B cell (primary cell): ENCODE data around the gene NUP210. TPM values are rescaled to one million over a fixed set of nuclear protein-coding genes. Genes with fewer than 3 reads are reported as not detected.
A peak's percentile ranks its signal among the peaks of the same experiment; 100 is the strongest.

Experiments
- ATAC-seq: fragments of 200-7000 bp; cut with Tn5 transposase; one replicate; pipeline ENCODE4 v1.10.0; 2021; ENCODE audit warnings: low read depth, mild to moderate bottlenecking, moderate number of reproducible peaks, moderate library complexity
- CTCF ChIA-PET: fragments of 350-600 bp; sonication (Branson Sonifier 250); formaldehyde crosslinking; loops from one replicate; lab custom pipeline; 2021; ENCODE audit warnings: antibody characterized with exemption, inconsistent platforms; lab: Charles Lee
- POLR2A ChIA-PET: fragments of 350-600 bp; sonication (Branson Sonifier 250); formaldehyde crosslinking; loops from one replicate; lab custom pipeline; 2021; ENCODE audit warnings: antibody characterized with exemption; lab: Charles Lee
- DNase-seq: peaks from one replicate; pipeline ENCODE4 v3.0.0; 2013
- H2AFZ ChIP-seq: 2 replicates; pipeline ENCODE4 v1.6.1; 2012; ENCODE audit warnings: mild to moderate bottlenecking, low read depth, low read length; ENCODE audit not compliant: insufficient read depth, poor library complexity, severe bottlenecking
- H3K27ac ChIP-seq, 2 donors: 1 replicate in 1 of 2; 2 replicates in 1 of 2; pipeline ENCODE4 v1.5.1; 2012 to 2013; ENCODE audit warnings: low read length in 2 of 2, mild to moderate bottlenecking in 2 of 2, moderate library complexity in 1 of 2
- H3K27me3 ChIP-seq, 4 experiments: fragments of 200-600 bp in 1 of 4; sonication (generic) in 1 of 4; replicated peaks in 1 of 4; 1 replicate in 2 of 4; 2 replicates in 2 of 4; pipeline versions ENCODE4 v1.6.1 to v1.7.0; 2013 to 2016; ENCODE audit warnings: low read length in 3 of 4, mild to moderate bottlenecking in 2 of 4, mixed read lengths in 1 of 4, moderate library complexity in 1 of 4; ENCODE audit not compliant: insufficient read depth in 4 of 4, control insufficient read depth in 3 of 4; ENCODE audit errors: control extremely low read depth in 1 of 4
- H3K36me3 ChIP-seq, 2 experiments: replicated peaks in 1 of 2; 1 replicate in 1 of 2; 2 replicates in 1 of 2; pipeline versions ENCODE4 v1.6.1 to v1.7.1; 2013; ENCODE audit warnings: low read length in 1 of 2; ENCODE audit not compliant: insufficient read depth in 2 of 2, control insufficient read depth in 1 of 2; ENCODE audit errors: control extremely low read depth in 1 of 2, extremely low read depth in 1 of 2
- H3K4me1 ChIP-seq, 2 donors: fragments of 200-600 bp in 1 of 2; sonication (generic) in 1 of 2; 1 replicate in 1 of 2; 2 replicates in 1 of 2; pipeline versions ENCODE4 v1.5.1 to v1.6.1; 2013 to 2017; ENCODE audit warnings: low read length in 2 of 2; ENCODE audit not compliant: control insufficient read depth in 2 of 2, insufficient read depth in 2 of 2
- H3K4me2 ChIP-seq: replicated peaks from 2 replicates; pipeline ENCODE3; 2012; ENCODE audit warnings: mild to moderate bottlenecking, low read depth, low read length; ENCODE audit not compliant: poor library complexity, severe bottlenecking
- H3K4me3 ChIP-seq, 5 experiments: fragments of 200-600 bp in 1 of 5; sonication (generic) in 1 of 5; 1 replicate in 3 of 5; 2 replicates in 2 of 5; pipeline versions ENCODE4 v1.5.1 to v1.7.0; 2011 to 2016; ENCODE audit warnings: low read length in 4 of 5, mild to moderate bottlenecking in 4 of 5, low read depth in 2 of 5, control low read depth in 1 of 5, moderate library complexity in 1 of 5; ENCODE audit not compliant: insufficient read depth in 1 of 5; ENCODE audit errors: control extremely low read depth in 1 of 5, extremely low read depth in 1 of 5
- H3K79me2 ChIP-seq: fragments of 200-600 bp; sonication (generic); one replicate; pipeline ENCODE4 v1.6.0; 2016; ENCODE audit warnings: low read length; ENCODE audit not compliant: control insufficient read depth, insufficient read depth
- H3K9ac ChIP-seq: fragments of 200-600 bp; sonication (generic); 2 replicates; pipeline ENCODE4 v1.6.1; 2017; ENCODE audit warnings: mild to moderate bottlenecking, low read length, moderate library complexity
- H3K9me3 ChIP-seq, 3 donors: one replicate each; pipeline versions ENCODE4 v1.6.1 to v1.7.1; 2013; ENCODE audit warnings: low read length in 2 of 3; ENCODE audit not compliant: control insufficient read depth in 2 of 3, insufficient read depth in 1 of 3; ENCODE audit errors: control extremely low read depth in 1 of 3
- H4K20me1 ChIP-seq: 2 replicates; pipeline ENCODE4 v1.6.0; 2012; ENCODE audit warnings: mild to moderate bottlenecking, low read length; ENCODE audit not compliant: insufficient read depth, control insufficient read depth, poor library complexity, severe bottlenecking
- H3K27ac Mint-ChIP-seq: one replicate; pipeline ENCODE4 v1.8.0; 2021; ENCODE audit warnings: mixed read lengths
- H3K27me3 Mint-ChIP-seq: one replicate; pipeline ENCODE4 v1.8.0; 2021; ENCODE audit warnings: mixed read lengths
- H3K4me1 Mint-ChIP-seq: one replicate; pipeline ENCODE4 v1.8.0; 2021; ENCODE audit warnings: mixed read lengths
- H3K4me3 Mint-ChIP-seq: one replicate; pipeline ENCODE4 v1.8.0; 2021; ENCODE audit warnings: mixed read lengths
- H3K9me3 Mint-ChIP-seq: one replicate; pipeline ENCODE4 v1.8.0; 2022; ENCODE audit warnings: mixed read lengths; ENCODE audit not compliant: insufficient read depth
- EZH2 ChIP-seq: IDR thresholded peaks from 2 replicates; pipeline ENCODE4 v1.6.1; 2012; ENCODE audit warnings: borderline replicate concordance, low read depth, mild to moderate bottlenecking, moderate library complexity, low read length; ENCODE audit not compliant: insufficient read depth, poor library complexity, severe bottlenecking
- WGBS: methylation state at CpG from one replicate; pipeline ENCODE4 v1.1.5; 2013; ENCODE audit warnings: missing lambda C conversion rate; ENCODE audit not compliant: insufficient coverage; 5-methylcytosine and 5-hydroxymethylcytosine counted together
- intact Hi-C: fragments of 100-400 bp; cut with micrococcal nuclease; formaldehyde crosslinking; loops from one replicate; pipeline ENCODE4 v1.10.0; 2022
- polyA plus RNA-seq: library from polyadenylated mRNA; depleted of rRNA; stranded (reverse); fragments of >200 nt; gene quantifications from 2 replicates; pipeline ENCODE4 v1.2.3, GENCODE V29; 2012
- total RNA-seq, 2 donors: library from RNA; stranded (reverse); fragments of 120-200 nt in 1 of 2; gene quantifications; 1 replicate in 1 of 2; 2 replicates in 1 of 2; pipeline versions ENCODE4 v1.2.3 to v1.2.4, GENCODE V29; 2013 to 2022
- TF ChIP-seq, protein P1 (sequence below): fragments of 200-600 bp; IDR thresholded peaks from one replicate; pipeline ENCODE4 v1.8.0; 2022; ENCODE audit warnings: antibody characterized with exemption, mild to moderate bottlenecking

Gene NUP210
- total and polyA plus RNA-seq, 2 donors (not counting 1 experiment from before 2014, with no cell fraction given): 114 to 159 TPM

DNA sequence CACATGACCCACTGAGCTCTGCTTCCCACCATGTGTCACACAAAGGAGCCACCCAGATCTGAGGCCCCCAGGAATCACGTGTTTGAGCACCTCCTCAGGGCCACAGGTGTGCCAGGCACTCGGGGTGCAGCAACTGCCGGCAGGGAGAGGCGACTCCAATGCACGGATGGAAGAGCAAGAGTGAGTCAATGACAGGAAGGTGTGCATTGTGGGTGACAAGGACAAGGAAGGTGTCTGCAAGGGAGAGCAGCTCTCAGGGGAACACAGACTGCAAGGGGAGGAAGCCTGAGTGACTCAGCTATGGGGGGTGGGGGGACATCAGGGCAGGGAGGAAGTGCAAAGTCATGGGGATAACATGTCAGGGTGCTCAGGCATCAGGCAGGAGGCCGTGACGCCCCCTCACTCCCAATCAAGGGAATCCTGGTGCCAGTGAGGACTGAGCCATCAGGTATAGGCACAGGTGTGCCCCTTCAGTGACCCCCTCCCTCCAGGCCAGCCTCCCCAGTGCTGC is 67.4 kb downstream of the NUP210 start:
- H3K27ac ChIP-seq: no peak overlapping the region
- ChIA-PET CTCF (interaction anchor here (0.7 to 1.4 kb wide), 3 partner anchors 9 to 242 kb away, joined by 3 read pairs; no protein-coding TSS in a partner anchor), POLR2A (interaction anchor here (0.9 kb wide), 1 partner anchor 127 kb away, joined by 3 read pairs; the partner anchor contains the start of gene HDAC11)
- H3K4me2 ChIP-seq: no peak overlapping the region
- H2AFZ ChIP-seq: no peak overlapping the region
- no peak for TF ChIP-seq EZH2
- TF ChIP-seq, protein P1, sequence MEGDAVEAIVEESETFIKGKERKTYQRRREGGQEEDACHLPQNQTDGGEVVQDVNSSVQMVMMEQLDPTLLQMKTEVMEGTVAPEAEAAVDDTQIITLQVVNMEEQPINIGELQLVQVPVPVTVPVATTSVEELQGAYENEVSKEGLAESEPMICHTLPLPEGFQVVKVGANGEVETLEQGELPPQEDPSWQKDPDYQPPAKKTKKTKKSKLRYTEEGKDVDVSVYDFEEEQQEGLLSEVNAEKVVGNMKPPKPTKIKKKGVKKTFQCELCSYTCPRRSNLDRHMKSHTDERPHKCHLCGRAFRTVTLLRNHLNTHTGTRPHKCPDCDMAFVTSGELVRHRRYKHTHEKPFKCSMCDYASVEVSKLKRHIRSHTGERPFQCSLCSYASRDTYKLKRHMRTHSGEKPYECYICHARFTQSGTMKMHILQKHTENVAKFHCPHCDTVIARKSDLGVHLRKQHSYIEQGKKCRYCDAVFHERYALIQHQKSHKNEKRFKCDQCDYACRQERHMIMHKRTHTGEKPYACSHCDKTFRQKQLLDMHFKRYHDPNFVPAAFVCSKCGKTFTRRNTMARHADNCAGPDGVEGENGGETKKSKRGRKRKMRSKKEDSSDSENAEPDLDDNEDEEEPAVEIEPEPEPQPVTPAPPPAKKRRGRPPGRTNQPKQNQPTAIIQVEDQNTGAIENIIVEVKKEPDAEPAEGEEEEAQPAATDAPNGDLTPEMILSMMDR: no peak
- H3K4me1 ChIP-seq: peaks cover 0 to 15% of the 10 kb centered on the region in 2 donors
- peaks cover 30% of the 10 kb centered on the region for H4K20me1 ChIP-seq
- DNase-seq (no peak), ATAC-seq (peak; percentile 76)
- H3K27me3 Mint-ChIP-seq: no peaks in the 10 kb centered on the region
- peak overlapping the region; percentile 69 for H3K27ac Mint-ChIP-seq
- peaks cover 17% of the 10 kb centered on the region for H3K4me1 Mint-ChIP-seq
- no peaks in the 10 kb centered on the region for H3K9me3 Mint-ChIP-seq
- H3K4me3 ChIP-seq: no peak overlapping the region
- no peak overlapping the region for H3K9ac ChIP-seq
- H3K4me3 Mint-ChIP-seq: no peak overlapping the region
- intact Hi-C loops: no loop called here
- peaks cover 0 to 12% (median 0%) of the 10 kb centered on the region in 3 donors for H3K9me3 ChIP-seq
- peaks cover 8% of the 10 kb centered on the region for H3K79me2 ChIP-seq
- no peaks in the 10 kb centered on the region for H3K27me3 ChIP-seq
- WGBS: 5% methylated on average over 5 of the region's 7 CpGs
- H3K36me3 ChIP-seq: peaks cover 0 to 92% of the 10 kb centered on the region in 2 experiments

DNA sequence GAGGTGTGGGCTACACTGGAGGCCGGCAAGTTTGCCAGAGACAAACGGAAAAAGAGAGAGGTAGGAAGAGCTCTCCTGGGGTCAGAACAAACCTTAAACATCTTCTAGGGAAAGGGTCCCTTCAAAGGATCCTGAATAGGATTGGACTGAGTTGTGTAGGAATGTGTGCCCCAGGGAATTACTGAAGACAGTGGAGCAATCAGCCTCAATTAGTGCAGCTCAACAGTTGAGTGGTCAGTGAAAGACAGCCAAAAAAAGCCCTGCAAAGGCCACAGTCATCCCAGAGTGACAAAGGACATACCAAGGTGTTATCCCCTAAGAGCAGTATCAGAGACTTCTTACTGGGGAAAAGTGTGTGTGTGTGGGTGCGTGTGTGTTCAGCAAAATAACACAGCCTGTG is 70.3 kb downstream of the NUP210 start:
- ChIA-PET POLR2A (interaction anchor here (1.5 kb wide), 1 partner anchor 18 kb away, joined by 4 read pairs; no protein-coding TSS in a partner anchor), CTCF (interaction anchor here (5.8 kb wide), 1 partner anchor 103 kb away, joined by 40 read pairs; no protein-coding TSS in a partner anchor)
- Histone ChIP-seq H3K9me3 (peaks cover 0 to 12% (median 0%) of the 10 kb centered on the region in 3 donors), H3K4me1 (peaks cover 6 to 27% of the 10 kb centered on the region in 2 donors), H3K9ac (no peak overlapping the region), H2AFZ (no peak overlapping the region), H4K20me1 (peaks cover 29% of the 10 kb centered on the region), H3K27ac (no peak overlapping the region), H3K4me3 (no peak overlapping the region), H3K36me3 (peaks cover 0 to 94% of the 10 kb centered on the region in 2 experiments), H3K4me2 (no peak overlapping the region), H3K79me2 (peaks cover 7% of the 10 kb centered on the region), H3K27me3 (no peaks in the 10 kb centered on the region)
- no peak for DNase-seq
- Mint-ChIP-seq H3K27me3 (no peaks in the 10 kb centered on the region), H3K4me1 (peaks cover 31% of the 10 kb centered on the region), H3K4me3 (no peak overlapping the region), H3K9me3 (no peaks in the 10 kb centered on the region), H3K27ac (no peak overlapping the region)
- WGBS: no CpG with 5 or more reads among the region's 3 CpGs
- ATAC-seq: no peak
- intact Hi-C loops: loop anchor here (5.0 kb wide), 1 partner anchor 102 kb away; no protein-coding TSS in a partner anchor
- TF ChIP-seq, protein P1: no peak
- TF ChIP-seq EZH2: no peak
